ENCODE results near the gene HHIPL1.

DNA sequence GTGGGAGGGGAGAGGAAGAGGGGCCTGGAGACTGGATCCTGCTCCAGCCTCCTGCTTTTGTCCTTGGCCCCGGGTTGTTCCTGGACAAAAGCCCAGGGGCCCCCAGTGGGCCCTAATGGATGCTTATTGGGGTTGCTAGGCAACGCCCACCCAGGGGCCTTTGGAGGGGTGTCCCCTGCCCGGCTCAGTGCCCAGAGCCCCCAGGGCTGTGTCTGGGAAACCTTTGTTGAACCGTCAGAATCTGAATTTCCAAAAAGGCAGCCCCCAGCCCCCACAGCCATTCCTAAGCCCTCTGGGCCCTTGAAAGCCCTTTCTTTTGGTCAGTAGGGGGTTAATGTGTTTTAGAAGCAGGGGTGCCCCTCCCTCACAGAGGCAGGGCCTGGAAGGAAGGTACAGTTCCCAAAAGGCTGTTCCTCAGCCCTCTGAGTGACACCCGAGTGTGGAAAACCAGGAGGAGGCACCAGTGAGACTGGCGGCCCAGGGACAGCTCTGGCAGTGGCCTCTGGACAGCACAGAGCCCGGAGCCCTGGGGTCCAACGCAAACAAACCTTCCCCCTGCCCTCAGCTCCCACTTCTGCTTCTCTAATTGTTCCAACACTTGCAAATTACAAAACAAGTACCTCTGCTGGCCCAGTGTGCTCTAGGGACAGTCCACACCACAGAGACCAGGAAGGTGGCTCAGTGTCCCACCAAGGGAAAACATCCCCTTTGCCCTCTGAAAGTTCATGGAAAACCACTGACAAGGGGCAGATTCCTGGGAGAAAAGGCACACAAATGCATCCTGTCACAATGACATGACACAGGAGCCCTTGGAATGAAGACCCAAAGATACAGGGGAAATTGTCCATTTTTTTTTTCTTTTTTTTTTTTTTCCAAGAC lies 19.4 kb downstream of the HHIPL1 start:
- TF ChIP-seq, protein P1, sequence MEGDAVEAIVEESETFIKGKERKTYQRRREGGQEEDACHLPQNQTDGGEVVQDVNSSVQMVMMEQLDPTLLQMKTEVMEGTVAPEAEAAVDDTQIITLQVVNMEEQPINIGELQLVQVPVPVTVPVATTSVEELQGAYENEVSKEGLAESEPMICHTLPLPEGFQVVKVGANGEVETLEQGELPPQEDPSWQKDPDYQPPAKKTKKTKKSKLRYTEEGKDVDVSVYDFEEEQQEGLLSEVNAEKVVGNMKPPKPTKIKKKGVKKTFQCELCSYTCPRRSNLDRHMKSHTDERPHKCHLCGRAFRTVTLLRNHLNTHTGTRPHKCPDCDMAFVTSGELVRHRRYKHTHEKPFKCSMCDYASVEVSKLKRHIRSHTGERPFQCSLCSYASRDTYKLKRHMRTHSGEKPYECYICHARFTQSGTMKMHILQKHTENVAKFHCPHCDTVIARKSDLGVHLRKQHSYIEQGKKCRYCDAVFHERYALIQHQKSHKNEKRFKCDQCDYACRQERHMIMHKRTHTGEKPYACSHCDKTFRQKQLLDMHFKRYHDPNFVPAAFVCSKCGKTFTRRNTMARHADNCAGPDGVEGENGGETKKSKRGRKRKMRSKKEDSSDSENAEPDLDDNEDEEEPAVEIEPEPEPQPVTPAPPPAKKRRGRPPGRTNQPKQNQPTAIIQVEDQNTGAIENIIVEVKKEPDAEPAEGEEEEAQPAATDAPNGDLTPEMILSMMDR (IDR thresholded peaks at IDR 0.05; ENCODE audit: poor library complexity), result no peak
- TF ChIP-seq EZH2phosphoT487 (IDR thresholded peaks at IDR 0.05; ENCODE audit: low read depth, severe bottlenecking, unreplicated experiment), result no peak
